ENCODE measurements around the gene PALLD. TPM values are rescaled to one million over a fixed set of nuclear protein-coding genes. Genes with fewer than 3 reads are reported as not detected.

PALLD gene
- total and polyA plus RNA-seq, 2 of the 13 experiments (the other 11 are each of a cell fraction or from before 2014, with no cell fraction given), result 0.50 to 1.5 TPM

- Histone ChIP-seq H3K4me2 (ENCODE audit: low read depth, low read length) (no peak overlapping the region), H3K4me3 (replicated peaks in 1 of 3; ENCODE audit: insufficient read depth in 1 of 3, low read depth in 2 of 3, low read length in 3 of 3) (no peak overlapping the region), H3K36me3 (replicated peaks in 1 of 2; ENCODE audit: control insufficient read depth in 1 of 2, insufficient read depth in 2 of 2, low read length in 2 of 2) (no peaks in the 10 kb centered on the region), H3K79me2 (ENCODE audit: insufficient read depth, low read length) (no peaks in the 10 kb centered on the region), H3K9ac (ENCODE audit: insufficient read depth, low read depth, low read length) (no peak overlapping the region), H3K27me3 (ENCODE audit: control insufficient read depth in 1 of 2, insufficient read depth in 2 of 2, low read length in 2 of 2) (peaks cover 0 to 24% of the 10 kb centered on the region in 2 experiments; a peak in 3 of 5 replicates), H3K27ac (ENCODE audit: extremely low read length, insufficient read depth, low read length) (no peak overlapping the region), H3K4me1 (ENCODE audit: insufficient read depth, low read length) (0 out of 2 replicates have a peak, but pooled peaks cover 10% of the 10 kb centered on the region), H4K20me1 (ENCODE audit: insufficient read depth, low read length) (no peaks in the 10 kb centered on the region), H3K9me3 (ENCODE audit: low read length) (no peaks in the 10 kb centered on the region), H2AFZ (ENCODE audit: low read length) (no peak overlapping the region)
- FAIRE-seq (no peak), DNase-seq (ENCODE audit: low spot score) (no peak), ATAC-seq (no peak)
- BruUV-seq (replicated peaks), result no TSS peak
- in situ Hi-C loops (cut with HindIII; ENCODE audit: extremely low pct_ligation_motif_present, low pct_unique_long_range_greater_than_20kb) (no loop called here), intact Hi-C loops (cut with micrococcal nuclease; ENCODE audit: unreplicated experiment) (no loop called here)
- ChIA-PET CTCF (ENCODE audit: low intra/inter-chr PET ratio, low total read pairs) (no interaction called here), POLR2A (no interaction called here)
- TF ChIP-seq KDM5A (IDR thresholded peaks at IDR 0.05; ENCODE audit: borderline replicate concordance, low read length) (no peak), MTF1 (CRISPR knock-in tag; IDR thresholded peaks at IDR 0.05) (no peak), USF2 (IDR thresholded peaks at IDR 0.05; ENCODE audit: low read depth, low read length) (no peak), USF2 (CRISPR knock-in tag; IDR thresholded peaks at IDR 0.05; ENCODE audit: borderline replicate concordance) (no peak), THAP7 (CRISPR knock-in tag; IDR thresholded peaks at IDR 0.05) (no peak), ZNF879 (CRISPR knock-in tag; IDR thresholded peaks at IDR 0.05) (no peak), AHR (CRISPR knock-in tag; IDR thresholded peaks at IDR 0.05) (no peak), ZBTB4 (CRISPR knock-in tag; IDR thresholded peaks at IDR 0.05; ENCODE audit: borderline replicate concordance) (no peak), ZNF749 (CRISPR knock-in tag; IDR thresholded peaks at IDR 0.05; ENCODE audit: borderline replicate concordance) (no peak), TCF12 (IDR thresholded peaks at IDR 0.05) (no peak), TCF12 (CRISPR knock-in tag; IDR thresholded peaks at IDR 0.05) (no peak), ATF5 (CRISPR knock-in tag; IDR thresholded peaks at IDR 0.05; ENCODE audit: low read depth) (no peak), ZNF382 (CRISPR knock-in tag; IDR thresholded peaks at IDR 0.05; ENCODE audit: borderline replicate concordance) (no peak), IKZF1 (IDR thresholded peaks at IDR 0.05) (no peak)
- 19% methylated on average over 6 of the region's 6 CpGs for WGBS (ENCODE audit: low lambda C conversion rate)
These were observed 135.5 kb downstream of the PALLD start for GRCh38 chr4:168632301-168632725.
